Progenitor cell of endocrine pancreas (in vitro differentiated cells): ENCODE data around the gene ABI1. TPM values are rescaled to one million over a fixed set of nuclear protein-coding genes. Genes with fewer than 3 reads are reported as not detected.

ENCODE experiments used
- DNase-seq: peaks from one replicate; pipeline ENCODE4 v3.0.0; 2021; ENCODE audit warnings: low spot score; ENCODE audit not compliant: unreplicated experiment
- H3K27ac Mint-ChIP-seq: 2 replicates; pipeline ENCODE4 v1.8.0; 2021; ENCODE audit warnings: mild to moderate bottlenecking, moderate library complexity, mixed read lengths
- H3K27me3 Mint-ChIP-seq: 2 replicates; pipeline ENCODE4 v1.8.0; 2021; ENCODE audit warnings: mixed read lengths
- H3K36me3 Mint-ChIP-seq: 2 replicates; pipeline ENCODE4 v1.8.0; 2022; ENCODE audit warnings: mixed read lengths; ENCODE audit not compliant: insufficient read depth
- H3K4me1 Mint-ChIP-seq: 2 replicates; pipeline ENCODE4 v1.8.0; 2021; ENCODE audit warnings: low read depth, mixed read lengths
- H3K4me3 Mint-ChIP-seq: 2 replicates; pipeline ENCODE4 v1.8.0; 2021; ENCODE audit warnings: low read depth, mild to moderate bottlenecking, moderate library complexity, mixed read lengths
- H3K9me3 Mint-ChIP-seq: 2 replicates; pipeline ENCODE4 v1.8.0; 2021; ENCODE audit warnings: low read depth, mixed read lengths
- CTCF ChIP-seq: fragments of 200-600 bp; sonication (generic); IDR thresholded peaks from one replicate; pipeline ENCODE4 v1.5.0; 2021; ENCODE audit warnings: antibody characterized with exemption, mild to moderate bottlenecking; ENCODE audit not compliant: unreplicated experiment
- total RNA-seq: library from RNA; stranded (reverse); gene quantifications from 2 replicates; pipeline ENCODE4 v1.2.1, GENCODE V29; 2021

The ABI1 gene
- total RNA-seq, 1 donor from 2014 or later, result 48.2 TPM

DNA sequence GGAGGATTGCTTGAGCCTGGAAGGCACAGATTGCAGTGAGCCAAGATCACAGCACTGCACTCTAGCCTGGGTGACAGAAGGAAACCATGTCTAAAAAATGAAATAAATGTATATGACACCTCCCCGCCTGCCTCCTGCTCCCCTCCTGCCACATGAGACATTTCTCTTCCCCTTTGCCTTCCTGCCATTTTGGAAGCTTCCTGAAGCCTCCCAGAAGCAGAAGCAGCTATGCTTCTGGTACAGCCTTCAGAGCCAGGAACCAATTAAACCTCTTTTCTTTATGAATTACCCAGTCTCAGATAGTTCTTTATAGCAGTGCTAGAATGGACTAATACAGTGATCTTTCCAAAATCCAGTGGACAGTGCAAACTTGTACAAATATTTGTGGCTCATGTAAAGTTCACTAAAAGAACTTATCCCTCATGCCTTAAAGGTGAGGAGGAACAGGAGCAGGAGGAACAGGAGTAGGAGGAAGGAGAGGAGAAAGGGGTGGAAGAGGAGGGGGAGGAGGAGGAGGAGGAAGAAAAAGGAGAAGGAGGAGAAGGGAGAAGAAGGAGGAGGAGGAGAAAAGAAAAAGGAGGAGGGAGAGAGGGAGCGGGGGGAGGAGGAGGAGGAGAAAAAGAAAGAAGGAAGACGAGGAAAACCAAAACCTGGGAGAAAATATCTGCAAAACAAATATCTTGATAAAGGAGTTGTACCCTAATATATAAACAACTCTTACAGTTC lies 2.8 kb upstream of the ABI1 start:
- TF ChIP-seq CTCF, result no peak
- Mint-ChIP-seq H3K9me3 (no peaks in the 10 kb centered on the region), H3K4me3 (no peak overlapping the region), H3K27ac (peak overlapping the region; percentile 57), H3K4me1 (peaks cover 7% of the 10 kb centered on the region), H3K27me3 (no peaks in the 10 kb centered on the region), H3K36me3 (no peaks in the 10 kb centered on the region)
- DNase-seq, result no peak

- Mint-ChIP-seq H3K27me3 (no peaks in the 10 kb centered on the region), H3K36me3 (no peaks in the 10 kb centered on the region), H3K4me1 (peaks cover 14% of the 10 kb centered on the region), H3K4me3 (peak overlapping the region; percentile 100), H3K9me3 (no peaks in the 10 kb centered on the region), H3K27ac (peak overlapping the region; percentile 100)
- DNase-seq, result no peak
- peak; percentile 82 for TF ChIP-seq CTCF
These were observed 644 bp upstream of the ABI1 start for GRCh38 chr10:26861205-26861998.

DNA sequence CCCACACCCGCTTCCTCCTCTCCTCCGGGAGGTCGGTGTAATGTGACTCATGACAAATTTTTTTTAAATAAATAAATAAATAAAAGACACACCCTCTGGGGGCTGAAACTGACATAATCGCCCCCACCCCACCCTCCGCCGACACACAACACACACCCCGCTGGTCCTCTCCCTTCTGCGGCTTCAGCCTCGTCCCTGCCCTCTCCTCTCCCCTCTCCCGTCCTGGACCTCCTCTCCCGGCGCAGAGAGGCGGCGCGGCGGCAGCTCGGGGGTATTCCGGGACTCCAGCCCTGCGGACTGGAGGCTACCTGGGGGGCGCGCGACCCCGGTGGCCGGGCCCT lies 686 bp downstream of the ABI1 start:
- H3K36me3 Mint-ChIP-seq, result no peaks in the 10 kb centered on the region
- H3K27ac Mint-ChIP-seq, result peak overlapping the region; percentile 98
- H3K9me3 Mint-ChIP-seq, result no peaks in the 10 kb centered on the region
- H3K4me1 Mint-ChIP-seq, result peaks cover 14% of the 10 kb centered on the region
- DNase-seq, result peak; percentile 45
- H3K4me3 Mint-ChIP-seq, result peak overlapping the region; percentile 100
- no peak for TF ChIP-seq CTCF
- no peaks in the 10 kb centered on the region for H3K27me3 Mint-ChIP-seq

GRCh38 chr10:26859241-26860101 lies 1.3 kb downstream of the ABI1 start:
- H3K4me1 Mint-ChIP-seq, result peaks cover 17% of the 10 kb centered on the region
- peak overlapping the region; percentile 100 for H3K4me3 Mint-ChIP-seq
- TF ChIP-seq CTCF, result no peak
- no peaks in the 10 kb centered on the region for H3K36me3 Mint-ChIP-seq
- DNase-seq, result no peak
- H3K27ac Mint-ChIP-seq, result peak overlapping the region; percentile 98
- H3K27me3 Mint-ChIP-seq, result no peaks in the 10 kb centered on the region
- no peaks in the 10 kb centered on the region for H3K9me3 Mint-ChIP-seq

DNA sequence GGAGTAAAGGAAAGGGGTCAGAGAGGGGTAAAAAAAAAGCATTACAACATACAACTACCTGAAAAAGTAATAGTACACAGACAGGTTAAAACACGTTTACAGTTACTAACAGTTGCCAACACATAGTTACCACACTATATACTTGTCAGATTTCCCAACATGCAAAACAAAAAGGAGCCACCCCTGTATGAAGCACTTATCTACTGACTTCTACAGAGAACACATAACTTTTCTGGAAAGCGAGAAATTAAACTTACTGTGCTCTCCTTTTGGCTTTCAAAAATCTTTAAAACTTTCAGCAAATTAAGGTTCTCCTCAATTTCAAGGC lies 2.1 kb downstream of the ABI1 start:
- peaks cover 24% of the 10 kb centered on the region for H3K4me1 Mint-ChIP-seq
- peaks cover 2% of the 10 kb centered on the region for H3K36me3 Mint-ChIP-seq
- TF ChIP-seq CTCF, result no peak
- H3K27me3 Mint-ChIP-seq, result no peaks in the 10 kb centered on the region
- DNase-seq, result no peak
- peak overlapping the region; percentile 98 for H3K27ac Mint-ChIP-seq
- no peaks in the 10 kb centered on the region for H3K9me3 Mint-ChIP-seq
- H3K4me3 Mint-ChIP-seq, result peak overlapping the region; percentile 100
